ENCODE data around the gene GJB1.

GJB1 gene

GRCh38 chrX:71198066-71198465 lies 25.0 kb upstream of the GJB1 start:
- TF ChIP-seq SIN3A (IDR thresholded peaks at IDR 0.05; ENCODE audit: borderline replicate concordance, insufficient read depth, low read length) (no peak), REST (IDR thresholded peaks at IDR 0.05; ENCODE audit: insufficient read depth in 1 of 2, low read depth in 2 of 2, low read length in 2 of 2) (no peak), FOXP2 (optimal IDR thresholded peaks at IDR 0.05; ENCODE audit: borderline replicate concordance, extremely low read depth, extremely low read length, insufficient read depth) (no peak), POLR2AphosphoS5 (IDR thresholded peaks at IDR 0.05; ENCODE audit: low read depth, low read length) (no peak), TAF1 (IDR thresholded peaks at IDR 0.05; ENCODE audit: borderline replicate concordance, insufficient read depth, low read length) (no peak)

- TF ChIP-seq TAF1 (IDR thresholded peaks at IDR 0.05; ENCODE audit: borderline replicate concordance, insufficient read depth, low read length) (no peak), SIN3A (IDR thresholded peaks at IDR 0.05; ENCODE audit: borderline replicate concordance, insufficient read depth, low read length) (no peak)
Observed at GRCh38 chrX:71199252-71200008, 23.6 kb upstream of the GJB1 start.

DNA sequence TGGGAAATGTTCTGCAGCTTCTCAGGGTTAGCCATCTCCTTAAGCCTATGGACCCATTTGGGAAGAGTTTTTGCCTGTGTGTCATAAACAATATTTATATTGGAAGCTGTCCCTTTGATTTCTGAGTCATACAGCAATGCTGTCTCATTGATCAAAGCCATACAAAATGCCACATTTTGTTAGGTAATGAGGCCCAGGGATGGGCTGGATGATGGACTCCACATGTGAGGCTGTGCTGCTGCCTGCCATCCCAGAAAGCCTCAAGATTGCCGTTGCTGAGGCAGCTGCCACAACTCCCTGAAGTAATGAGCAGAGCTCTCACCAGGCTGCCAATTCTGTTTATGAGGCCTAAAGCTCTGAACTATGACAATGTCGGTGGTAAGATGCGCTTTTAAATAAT lies 12.2 kb upstream of the GJB1 start:
- TF ChIP-seq SIN3A (IDR thresholded peaks at IDR 0.05; ENCODE audit: borderline replicate concordance, insufficient read depth, low read length) (no peak), FOXP2 (optimal IDR thresholded peaks at IDR 0.05; ENCODE audit: borderline replicate concordance, extremely low read depth, extremely low read length, insufficient read depth) (no peak), POLR2AphosphoS5 (IDR thresholded peaks at IDR 0.05; ENCODE audit: low read depth, low read length) (no peak), REST (IDR thresholded peaks at IDR 0.05; ENCODE audit: insufficient read depth in 1 of 2, low read depth in 2 of 2, low read length in 2 of 2) (no peak), TAF1 (IDR thresholded peaks at IDR 0.05; ENCODE audit: borderline replicate concordance, insufficient read depth, low read length) (no peak)

- TF ChIP-seq POLR2AphosphoS5 (IDR thresholded peaks at IDR 0.05; ENCODE audit: low read depth, low read length): no peak
- TF ChIP-seq SIN3A (IDR thresholded peaks at IDR 0.05; ENCODE audit: borderline replicate concordance, insufficient read depth, low read length): no peak
- TF ChIP-seq TAF1 (IDR thresholded peaks at IDR 0.05; ENCODE audit: borderline replicate concordance, insufficient read depth, low read length): no peak
- no peak for TF ChIP-seq FOXP2 (optimal IDR thresholded peaks at IDR 0.05; ENCODE audit: borderline replicate concordance, extremely low read depth, extremely low read length, insufficient read depth)
- TF ChIP-seq REST (IDR thresholded peaks at IDR 0.05; ENCODE audit: insufficient read depth in 1 of 2, low read depth in 2 of 2, low read length in 2 of 2): no peak
Observed at GRCh38 chrX:71212536-71212935, 10.5 kb upstream of the GJB1 start.

DNA sequence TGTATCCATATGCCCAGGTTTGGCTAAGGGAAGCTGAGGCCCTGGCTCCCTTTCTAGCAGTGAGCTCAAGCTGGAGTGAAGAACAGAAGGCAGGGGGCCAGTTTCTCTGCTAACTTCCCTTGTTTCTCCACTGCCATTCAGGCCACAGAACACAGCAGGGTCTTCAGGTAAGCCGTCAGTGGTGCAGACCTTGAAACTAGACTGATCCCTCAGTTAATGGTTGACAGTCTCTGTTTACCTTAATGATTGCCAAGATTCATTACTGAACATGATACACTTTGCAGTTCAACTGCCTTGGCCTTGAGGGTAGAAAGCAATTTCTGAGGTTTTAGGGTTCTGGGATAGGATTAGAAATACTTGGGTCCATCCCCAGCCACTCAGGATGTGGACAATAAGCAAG lies 8.9 kb upstream of the GJB1 start:
- TF ChIP-seq FOXP2 (optimal IDR thresholded peaks at IDR 0.05; ENCODE audit: borderline replicate concordance, extremely low read depth, extremely low read length, insufficient read depth) (no peak), REST (IDR thresholded peaks at IDR 0.05; ENCODE audit: insufficient read depth in 1 of 2, low read depth in 2 of 2, low read length in 2 of 2) (no peak), POLR2AphosphoS5 (IDR thresholded peaks at IDR 0.05; ENCODE audit: low read depth, low read length) (no peak), TAF1 (IDR thresholded peaks at IDR 0.05; ENCODE audit: borderline replicate concordance, insufficient read depth, low read length) (no peak), SIN3A (IDR thresholded peaks at IDR 0.05; ENCODE audit: borderline replicate concordance, insufficient read depth, low read length) (no peak)

Data from PFSK-1 (cell line).